ENCODE measurements around the gene SRPK2. TPM values are rescaled to one million over a fixed set of nuclear protein-coding genes. Genes with fewer than 3 reads are reported as not detected.

The SRPK2 gene
- total RNA-seq, 1 experiment from 2014 or later, result 21.6 TPM

GRCh38 chr7:105345003-105345402 lies 43.7 kb downstream of the SRPK2 start:
- H3K4me1 ChIP-seq (ENCODE audit: insufficient read depth, low read length), result peaks cover 6% of the 10 kb centered on the region; the same call in 1 of the 2 replicates
- TF ChIP-seq EZH2 (IDR thresholded peaks at IDR 0.05; ENCODE audit: low read length, unreplicated experiment) (no peak), EZH2phosphoT487 (IDR thresholded peaks at IDR 0.05; ENCODE audit: borderline replicate concordance, low read length) (no peak), CTCF (conservative IDR thresholded peaks at IDR 0.05; ENCODE audit: low read depth, low read length) (no peak)

GRCh38 chr7:105339404-105340323 lies 49.1 kb downstream of the SRPK2 start:
- H3K4me1 ChIP-seq (ENCODE audit: insufficient read depth, low read length), result peaks cover 6% of the 10 kb centered on the region; the same call in 1 of the 2 replicates
- ATAC-seq (no peak), DNase-seq (no peak)
- H3K4me2 ChIP-seq (ENCODE audit: low read length), result no peak overlapping the region
- H3K9ac ChIP-seq (ENCODE audit: low read length), result no peak overlapping the region
- no peak for TF ChIP-seq EZH2phosphoT487 (IDR thresholded peaks at IDR 0.05; ENCODE audit: borderline replicate concordance, low read length)
- TF ChIP-seq CTCF (conservative IDR thresholded peaks at IDR 0.05; ENCODE audit: low read depth, low read length), result no peak
- no peak for TF ChIP-seq EZH2 (IDR thresholded peaks at IDR 0.05; ENCODE audit: low read length, unreplicated experiment)
- no peaks in the 10 kb centered on the region for H4K20me1 ChIP-seq (ENCODE audit: low read length)
- peaks cover 54% of the 10 kb centered on the region for H3K79me2 ChIP-seq (ENCODE audit: low read length)
- BruUV-seq (replicated peaks), result no TSS peak
- CTCF ChIA-PET, result no interaction called here
- no peaks in the 10 kb centered on the region for H3F3A ChIP-seq (ENCODE audit: low read length, unreplicated experiment)
- POLR2A ChIA-PET (ENCODE audit: unreplicated experiment), result no interaction called here
- no peaks in the 10 kb centered on the region for H3K27me3 ChIP-seq (ENCODE audit: low read length)
- no peak overlapping the region for H2AFZ ChIP-seq (ENCODE audit: low read length)
- H3K9me2 ChIP-seq (replicated peaks; ENCODE audit: low read length), result no peaks in the 10 kb centered on the region
- intact Hi-C loops (cut with micrococcal nuclease), result loop anchor here (5.0 kb wide), 3 partner anchors 222 to 417 kb away; no protein-coding TSS in a partner anchor
- no peak overlapping the region for H3K27ac ChIP-seq (ENCODE audit: low read length)
- H3K4me3 ChIP-seq (ENCODE audit: low read length), result no peak overlapping the region
- H3K9me3 ChIP-seq (ENCODE audit: low read length), result no peaks in the 10 kb centered on the region
- no peaks in the 10 kb centered on the region for H3K36me3 ChIP-seq (ENCODE audit: low read depth, low read length)

More at GRCh38 chr7:105345003-105345402, 43.7 kb downstream of the SRPK2 start:
- Histone ChIP-seq H3K27ac (ENCODE audit: low read length) (no peak overlapping the region), H3K79me2 (ENCODE audit: low read length) (peaks cover 60% of the 10 kb centered on the region), H3K9me3 (ENCODE audit: low read length) (no peaks in the 10 kb centered on the region), H2AFZ (ENCODE audit: low read length) (no peak overlapping the region), H3K4me3 (ENCODE audit: low read length) (no peak overlapping the region), H3K9ac (ENCODE audit: low read length) (no peak overlapping the region), H3K36me3 (ENCODE audit: low read depth, low read length) (no peaks in the 10 kb centered on the region), H3F3A (ENCODE audit: low read length, unreplicated experiment) (no peaks in the 10 kb centered on the region), H3K9me2 (replicated peaks; ENCODE audit: low read length) (no peaks in the 10 kb centered on the region), H3K27me3 (ENCODE audit: low read length) (no peaks in the 10 kb centered on the region), H3K4me2 (ENCODE audit: low read length) (no peak overlapping the region), H4K20me1 (ENCODE audit: low read length) (0 out of 2 replicates have a peak, but pooled peaks cover 5% of the 10 kb centered on the region)
- no TSS peak for BruUV-seq (replicated peaks)
- intact Hi-C loops (cut with micrococcal nuclease), result no loop called here
- ATAC-seq (no peak), DNase-seq (no peak)
- CTCF ChIA-PET, result no interaction called here
- POLR2A ChIA-PET (ENCODE audit: unreplicated experiment), result no interaction called here

- Histone ChIP-seq H3K4me1 (ENCODE audit: insufficient read depth, low read length) (peaks cover 10% of the 10 kb centered on the region; the same call in 1 of the 2 replicates), H3K9ac (ENCODE audit: low read length) (no peak overlapping the region), H3F3A (ENCODE audit: low read length, unreplicated experiment) (no peaks in the 10 kb centered on the region), H3K4me3 (ENCODE audit: low read length) (no peak overlapping the region), H3K9me3 (ENCODE audit: low read length) (no peaks in the 10 kb centered on the region), H3K27me3 (ENCODE audit: low read length) (no peaks in the 10 kb centered on the region), H3K4me2 (ENCODE audit: low read length) (no peak overlapping the region), H3K9me2 (replicated peaks; ENCODE audit: low read length) (no peaks in the 10 kb centered on the region), H2AFZ (ENCODE audit: low read length) (no peak overlapping the region), H4K20me1 (ENCODE audit: low read length) (no peaks in the 10 kb centered on the region), H3K36me3 (ENCODE audit: low read depth, low read length) (no peaks in the 10 kb centered on the region), H3K79me2 (ENCODE audit: low read length) (peaks cover 46% of the 10 kb centered on the region), H3K27ac (ENCODE audit: low read length) (no peak overlapping the region)
- intact Hi-C loops (cut with micrococcal nuclease), result loop anchor here (2.0 to 5.0 kb wide), 4 partner anchors 197 to 415 kb away; no protein-coding TSS in a partner anchor
- DNase-seq, result no peak
- CTCF ChIA-PET, result interaction anchor here (0.6 kb wide), 1 partner anchor 201 kb away, joined by 6 read pairs; no protein-coding TSS in a partner anchor
- BruUV-seq (replicated peaks), result no TSS peak
- POLR2A ChIA-PET (ENCODE audit: unreplicated experiment), result no interaction called here
- TF ChIP-seq CTCF (conservative IDR thresholded peaks at IDR 0.05; ENCODE audit: low read depth, low read length) (no peak), EZH2phosphoT487 (IDR thresholded peaks at IDR 0.05; ENCODE audit: borderline replicate concordance, low read length) (no peak), EZH2 (IDR thresholded peaks at IDR 0.05; ENCODE audit: low read length, unreplicated experiment) (no peak)
- ATAC-seq, result no peak
These were observed 51.2 kb downstream of the SRPK2 start for GRCh38 chr7:105337529-105337928.

Measured in PC-3 (cell line).